Omental fat pad (tissue), 4 donors: ENCODE data around the gene CBLN3. TPM values are rescaled to one million over a fixed set of nuclear protein-coding genes. Genes with fewer than 3 reads are reported as not detected.

Experiments
- ATAC-seq: fragments of 150-250 bp; one replicate; pipeline ENCODE4 v1.9.1; 2016; ENCODE audit warnings: mild to moderate bottlenecking, moderate library complexity; ENCODE audit not compliant: low FRiP score
- DNase-seq: peaks from one replicate; pipeline ENCODE4 v3.0.0-alpha.2; 2019; ENCODE audit warnings: low spot score
- CTCF ChIP-seq, 3 donors: fragments of 450-650 bp; IDR thresholded peaks; one replicate each; pipeline ENCODE4 v1.5.1; 2016 to 2017; ENCODE audit warnings: antibody characterized with exemption in 3 of 3, mild to moderate bottlenecking in 3 of 3, moderate library complexity in 2 of 3
- total RNA-seq, 4 donors: library from RNA; depleted of rRNA; stranded (reverse); fragments of >200 nt; gene quantifications; one replicate each; pipeline ENCODE4 v1.1.0, GENCODE V29; 2016

Gene CBLN3
- total RNA-seq, 4 donors from 2014 or later, result 1.2 to 4.4 (median 2.8) TPM

GRCh38 chr14:24385524-24385923, 43.9 kb downstream of the CBLN3 start:
- ATAC-seq (no peak), DNase-seq (no peak)
- no peak for TF ChIP-seq CTCF (IDR thresholded peaks at IDR 0.05)

GRCh38 chr14:24384169-24384568, 45.3 kb downstream of the CBLN3 start:
- no peak for TF ChIP-seq CTCF (IDR thresholded peaks at IDR 0.05)
- DNase-seq (no peak), ATAC-seq (no peak)

DNA sequence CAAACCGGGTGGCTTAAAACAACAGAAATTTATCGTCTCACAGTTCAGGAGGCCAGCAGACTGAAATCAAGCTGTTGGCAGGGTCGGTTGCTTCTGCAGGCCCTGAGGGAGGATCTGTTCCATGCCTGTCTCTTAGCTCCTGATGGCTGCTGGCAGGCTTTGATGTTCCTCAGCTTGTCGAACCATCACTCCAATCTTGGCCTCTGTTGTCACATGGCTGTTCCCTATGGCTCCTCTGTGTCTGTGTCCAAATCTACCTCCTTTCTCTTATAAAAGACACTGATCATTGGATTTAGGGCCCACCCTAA, 47.5 kb downstream of the CBLN3 start:
- DNase-seq, result no peak
- ATAC-seq, result no peak
- no peak for TF ChIP-seq CTCF (IDR thresholded peaks at IDR 0.05)

DNA sequence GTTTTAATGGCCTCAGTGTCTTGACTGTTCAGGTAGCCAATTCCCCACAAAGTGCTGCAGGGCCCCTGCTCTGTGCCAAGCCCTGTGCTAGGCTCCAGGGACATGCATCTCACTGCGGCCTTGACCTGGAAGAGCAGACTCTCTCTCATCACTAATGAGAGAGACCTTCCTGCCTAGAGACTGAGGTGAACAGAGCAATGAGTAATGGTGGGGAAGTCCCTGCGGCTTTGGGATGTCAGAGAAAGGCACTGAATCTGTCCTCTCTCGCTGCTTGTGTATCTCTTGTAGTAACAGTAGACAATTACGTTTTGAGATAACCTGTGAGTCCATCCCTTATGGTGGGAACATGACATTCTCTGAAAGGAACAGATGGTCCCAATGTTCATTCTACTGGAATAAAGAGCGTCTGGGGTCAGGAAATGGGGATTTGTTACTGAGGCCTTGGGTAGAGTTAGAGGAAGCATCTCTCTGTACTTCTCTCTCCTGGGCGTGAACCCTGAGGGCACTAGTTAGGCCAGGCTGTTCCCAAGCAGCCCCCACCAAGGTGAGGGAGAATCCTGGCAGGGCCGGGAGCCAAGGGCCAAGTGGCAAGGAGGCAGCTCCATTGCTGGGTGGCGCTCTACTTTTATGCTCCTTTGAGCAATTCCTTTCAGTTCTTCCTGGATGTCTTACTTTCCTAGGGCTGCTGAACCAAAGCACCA, 48.0 kb downstream of the CBLN3 start:
- no peak for TF ChIP-seq CTCF (IDR thresholded peaks at IDR 0.05)
- ATAC-seq, result no peak
- no peak for DNase-seq

DNA sequence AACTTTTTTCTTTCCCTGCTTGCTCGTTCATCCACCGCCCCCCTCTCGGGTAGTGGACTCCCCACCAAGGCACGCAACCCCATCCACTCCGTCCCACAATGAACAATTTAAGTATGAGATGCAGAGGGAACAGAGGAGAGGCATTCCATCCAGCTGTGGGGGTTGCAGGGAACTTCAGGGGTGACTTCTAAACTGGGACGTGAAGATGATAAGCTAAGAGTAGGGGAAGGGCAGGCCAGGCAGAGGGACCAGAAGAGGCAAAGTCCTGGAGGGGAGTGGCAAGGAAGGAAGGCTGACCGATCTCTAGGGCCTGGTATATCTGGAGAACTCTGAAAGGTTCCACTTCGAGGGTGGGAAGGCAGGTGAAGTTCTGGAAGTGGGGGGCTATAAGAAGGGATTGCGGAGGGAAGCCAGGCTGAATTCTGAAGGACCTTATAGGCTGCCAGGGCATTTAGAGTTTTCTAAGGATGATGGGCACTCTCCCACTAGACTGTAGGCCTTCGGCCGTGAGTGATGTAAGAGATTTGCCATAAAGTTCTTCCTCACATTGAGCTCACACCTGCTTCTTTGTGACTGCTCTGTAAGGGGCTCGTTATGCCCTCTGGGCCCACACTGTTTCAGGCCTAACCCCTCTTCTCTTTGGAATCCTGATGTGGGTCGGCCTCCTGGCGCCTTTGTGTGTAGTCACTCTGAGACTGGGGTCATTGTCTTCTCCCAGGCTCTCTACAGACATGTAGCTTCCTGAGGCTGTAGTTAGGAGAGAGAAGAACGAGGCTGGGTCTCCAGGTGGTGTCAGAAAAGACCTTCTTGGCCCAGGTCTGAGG, 49.3 kb downstream of the CBLN3 start:
- TF ChIP-seq CTCF (IDR thresholded peaks at IDR 0.05), result no peak
- ATAC-seq, result no peak
- DNase-seq, result no peak

DNA sequence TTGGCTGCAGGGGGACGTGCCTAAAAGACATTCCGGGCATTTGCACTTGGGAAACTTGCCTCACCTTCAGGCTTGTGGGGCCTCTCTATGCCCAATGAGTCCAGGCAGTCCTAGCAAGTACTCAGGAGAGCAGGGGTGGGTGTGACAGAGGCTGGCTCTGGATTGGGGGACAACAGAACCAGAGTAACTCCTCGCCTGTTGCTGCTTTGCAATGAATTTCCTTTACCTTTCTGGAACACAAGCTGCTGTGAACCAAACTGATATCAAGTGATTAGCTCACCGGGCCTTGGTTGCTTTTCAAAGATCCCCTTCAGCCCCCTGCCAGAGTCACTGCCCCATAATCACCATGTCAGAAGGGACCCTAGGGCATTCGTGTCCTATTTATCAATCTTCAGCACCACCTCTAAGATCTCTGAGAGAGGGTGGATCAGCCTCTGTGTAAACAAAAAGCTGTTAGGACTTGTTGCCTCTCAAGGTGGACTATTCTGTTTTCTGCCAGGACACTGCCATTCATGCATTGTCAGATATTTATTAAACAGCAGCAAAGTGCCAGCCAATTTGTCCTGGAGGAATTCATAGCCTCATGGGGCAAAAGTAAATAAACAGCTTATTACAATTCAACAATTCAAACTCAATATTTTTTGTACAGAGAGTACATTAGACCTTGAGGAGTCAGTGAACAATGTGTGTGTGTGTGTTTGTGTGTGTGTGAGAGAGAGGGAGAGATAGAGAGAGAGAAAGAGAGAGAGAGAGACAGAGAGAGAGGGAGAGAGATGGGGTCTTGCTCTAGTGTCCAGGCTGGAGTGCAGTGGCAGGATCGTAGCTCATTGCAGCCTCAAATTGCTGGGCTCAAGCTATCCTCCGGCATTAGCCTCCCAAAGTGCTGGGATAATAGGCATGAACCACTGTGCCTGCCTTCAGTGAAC, 50.2 kb downstream of the CBLN3 start:
- ATAC-seq, result no peak
- DNase-seq, result no peak
- no peak for TF ChIP-seq CTCF (IDR thresholded peaks at IDR 0.05)
